Right renal cortex interstitium (tissue), 3 donors: ENCODE data around the gene CDC27. TPM values are rescaled to one million over a fixed set of nuclear protein-coding genes. Genes with fewer than 3 reads are reported as not detected.
"Not testable (repeated sequence)": the region's sequence is repeated elsewhere in the genome, so short reads cannot be mapped to it uniquely, and the experiment has no call there.

Experiments
- DNase-seq, 3 donors: peaks; one replicate each; pipeline ENCODE4 v3.0.0-alpha.2; 2013; ENCODE audit warnings: low read depth in 3 of 3, low spot score in 2 of 3
- polyA plus RNA-seq, 3 donors: library from polyadenylated mRNA; unstranded; fragments of 120-200 nt; gene quantifications; one replicate each; pipeline ENCODE4 v1.2.1, GENCODE V29; 2013; ENCODE audit not compliant: insufficient read length in 3 of 3

The CDC27 gene
- 10 to 100 TPM; 58.9 to 63.1 (median 59.4) TPM for polyA plus RNA-seq

- peak; percentile 99 to 100 (median 100) for DNase-seq
These were observed at the start of gene CDC27 for GRCh38 chr17:47188876-47189731. CDC27 (minus strand) TSS chr17:47189295; CDS start chr17:47189172, 123 bp downstream.

- DNase-seq, result no peak
These were observed 49.4 kb upstream of the CDC27 start for GRCh38 chr17:47238321-47239010.

GRCh38 chr17:47237841-47238240 lies 48.7 kb upstream of the CDC27 start:
- no peak for DNase-seq

- DNase-seq, result no peak
These were observed 46.8 kb upstream of the CDC27 start for GRCh38 chr17:47235923-47236322.

GRCh38 chr17:47235506-47235905 lies 46.4 kb upstream of the CDC27 start:
- DNase-seq, result no peak

- no peak for DNase-seq
These were observed 43.4 kb upstream of the CDC27 start for GRCh38 chr17:47232465-47232864.

GRCh38 chr17:47231866-47232265 lies 42.8 kb upstream of the CDC27 start:
- DNase-seq, result no peak

- DNase-seq, result no peak
These were observed 42.2 kb upstream of the CDC27 start for GRCh38 chr17:47231334-47231733.

GRCh38 chr17:47230864-47231263 lies 41.8 kb upstream of the CDC27 start:
- DNase-seq, result no peak

- peak; percentile 63 to 78 (median 69) for DNase-seq
These were observed 40.7 kb upstream of the CDC27 start for GRCh38 chr17:47229535-47230443.

GRCh38 chr17:47227862-47228261 lies 38.8 kb upstream of the CDC27 start:
- no peak for DNase-seq

- DNase-seq, result no peak
These were observed 37.0 kb upstream of the CDC27 start for GRCh38 chr17:47225911-47226688.

- no peak for DNase-seq
These were observed 36.4 kb upstream of the CDC27 start for GRCh38 chr17:47225436-47225858.

GRCh38 chr17:47224966-47225365 lies 35.9 kb upstream of the CDC27 start:
- DNase-seq, result no peak

GRCh38 chr17:47224077-47224476 lies 35.0 kb upstream of the CDC27 start:
- not testable (repeated sequence) for DNase-seq

GRCh38 chr17:47223460-47223859 lies 34.4 kb upstream of the CDC27 start:
- DNase-seq, result no peak

- no peak for DNase-seq
These were observed 33.9 kb upstream of the CDC27 start for GRCh38 chr17:47223007-47223406.

GRCh38 chr17:47222047-47222446 lies 33.0 kb upstream of the CDC27 start:
- DNase-seq, result no peak

GRCh38 chr17:47221154-47221553 lies 32.1 kb upstream of the CDC27 start:
- DNase-seq, result no peak

- DNase-seq, result no peak
These were observed 31.5 kb upstream of the CDC27 start for GRCh38 chr17:47220531-47220999.
